GM12878 (cell line): ENCODE measurements around the gene ZNF248.

Source experiments
- ATF2 ChIP-seq: IDR thresholded peaks from 2 replicates; pipeline ENCODE4 v1.6.1; 2012; ENCODE audit warnings: low read length, inconsistent platforms
- BHLHE40 ChIP-seq, 2 experiments: fragments of 450-650 bp in 1 of 2; IDR thresholded peaks; 2 replicates each; pipeline ENCODE4 v1.6.1; 2011 to 2017; ENCODE audit warnings: low read depth in 2 of 2, borderline replicate concordance in 1 of 2, improper control_type of control experiment in 1 of 2, low read length in 1 of 2, mild to moderate bottlenecking in 1 of 2
- NR2C2 ChIP-seq: IDR thresholded peaks from 2 replicates; pipeline ENCODE4 v1.6.1; 2011; ENCODE audit warnings: borderline replicate concordance, low read depth; ENCODE audit not compliant: control insufficient read depth, insufficient read length
- RAD21 ChIP-seq: IDR thresholded peaks from 2 replicates; pipeline ENCODE4 v1.6.1; 2011; ENCODE audit warnings: mild to moderate bottlenecking, low read depth, low read length, moderate library complexity; ENCODE audit not compliant: insufficient read depth
- TAF1 ChIP-seq: IDR thresholded peaks from 2 replicates; pipeline ENCODE4 v1.6.1; 2011; ENCODE audit warnings: mild to moderate bottlenecking, low read depth, low read length, borderline replicate concordance

GRCh38 chr10:37739181-37739580 is 118.2 kb downstream of the ZNF248 start:
- TF ChIP-seq NR2C2 (no peak), RAD21 (no peak), ATF2 (no peak), TAF1 (no peak), BHLHE40 (IDR thresholded peaks at IDR 0.05; ENCODE audit: borderline replicate concordance in 1 of 2, low read depth in 2 of 2, low read length in 1 of 2) (no peak)
